Astrocyte (in vitro differentiated cells and primary cell): ENCODE measurements around the gene PHF1. TPM values are rescaled to one million over a fixed set of nuclear protein-coding genes. Genes with fewer than 3 reads are reported as not detected.
A peak's percentile ranks its signal among the peaks of the same experiment; 100 is the strongest.

Source experiments
- DNase-seq: peaks from one replicate; pipeline ENCODE4 v3.0.0-alpha.2; 2010; ENCODE audit warnings: low read depth
- FAIRE-seq: peaks from 2 replicates; lab custom pipeline; 2011; peaks lifted over from hg19 to GRCh38; lab: Jason Lieb, UNC
- H2AFZ ChIP-seq: 2 replicates; pipeline ENCODE4 v1.6.0; 2012; ENCODE audit warnings: low read depth, low read length, inconsistent platforms
- H3K27ac ChIP-seq: 2 replicates; pipeline ENCODE4 v1.5.1; 2011; ENCODE audit warnings: low read depth, low read length, inconsistent platforms
- H3K27me3 ChIP-seq: 2 replicates; pipeline ENCODE4 v1.6.0; 2011; ENCODE audit warnings: low read length, inconsistent platforms; ENCODE audit not compliant: insufficient read depth
- H3K36me3 ChIP-seq: 2 replicates; pipeline ENCODE4 v1.5.1; 2011; ENCODE audit warnings: low read length, inconsistent platforms; ENCODE audit not compliant: insufficient read depth
- H3K4me1 ChIP-seq: 2 replicates; pipeline ENCODE4 v1.5.1; 2011; ENCODE audit warnings: low read length, inconsistent platforms; ENCODE audit not compliant: insufficient read depth
- H3K4me2 ChIP-seq: 2 replicates; pipeline ENCODE4 v1.6.0; 2012; ENCODE audit warnings: low read length, inconsistent platforms
- H3K4me3 ChIP-seq: 2 replicates; pipeline ENCODE4 v1.5.1; 2011; ENCODE audit warnings: low read depth, mild to moderate bottlenecking, low read length, inconsistent platforms; ENCODE audit not compliant: insufficient read depth
- H3K79me2 ChIP-seq: 2 replicates; pipeline ENCODE4 v1.6.0; 2012; ENCODE audit warnings: mild to moderate bottlenecking, low read length, inconsistent platforms; ENCODE audit not compliant: insufficient read depth
- H3K9ac ChIP-seq: 2 replicates; pipeline ENCODE4 v1.6.0; 2012; ENCODE audit warnings: mild to moderate bottlenecking, low read length, inconsistent platforms
- H3K9me3 ChIP-seq: 2 replicates; pipeline ENCODE4 v1.5.1; 2012; ENCODE audit warnings: low read depth, mild to moderate bottlenecking, low read length, inconsistent platforms; ENCODE audit not compliant: insufficient read depth
- H4K20me1 ChIP-seq: 2 replicates; pipeline ENCODE4 v1.6.0; 2012; ENCODE audit warnings: low read length, inconsistent platforms; ENCODE audit not compliant: insufficient read depth
- H3K27ac Mint-ChIP-seq: one replicate; pipeline ENCODE4 v1.8.0; 2021; ENCODE audit warnings: mild to moderate bottlenecking, mixed read lengths; ENCODE audit not compliant: unreplicated experiment
- H3K27me3 Mint-ChIP-seq: one replicate; pipeline ENCODE4 v1.8.0; 2021; ENCODE audit warnings: low read depth, mixed read lengths; ENCODE audit not compliant: unreplicated experiment
- H3K36me3 Mint-ChIP-seq: one replicate; pipeline ENCODE4 v1.8.0; 2021; ENCODE audit warnings: low read depth, mixed read lengths; ENCODE audit not compliant: unreplicated experiment
- H3K4me1 Mint-ChIP-seq: one replicate; pipeline ENCODE4 v1.8.0; 2021; ENCODE audit warnings: low read depth, mixed read lengths; ENCODE audit not compliant: unreplicated experiment
- H3K4me3 Mint-ChIP-seq: one replicate; pipeline ENCODE4 v1.8.0; 2021; ENCODE audit warnings: mild to moderate bottlenecking, moderate library complexity, mixed read lengths; ENCODE audit not compliant: unreplicated experiment
- H3K9me3 Mint-ChIP-seq: one replicate; pipeline ENCODE4 v1.8.0; 2021; ENCODE audit warnings: mild to moderate bottlenecking, mixed read lengths; ENCODE audit not compliant: unreplicated experiment
- EZH2 ChIP-seq: IDR thresholded peaks from 2 replicates; pipeline ENCODE4 v1.6.1; 2012; ENCODE audit warnings: mild to moderate bottlenecking, low read length, inconsistent platforms; ENCODE audit not compliant: insufficient read depth
- microRNA-seq: library from miRNA; unstranded; fragments of <30 nt; microRNA quantifications from one replicate; pipeline ENCODE4 v1.2.0, GENCODE V29; 2020
- total RNA-seq: library from RNA; stranded (reverse); gene quantifications from 2 replicates; pipeline ENCODE4 v1.2.1, GENCODE V29; 2021
- TF ChIP-seq, protein P1 (sequence below): IDR thresholded peaks from 2 replicates; pipeline ENCODE4 v1.5.1; 2011; ENCODE audit warnings: low read depth, mild to moderate bottlenecking, inconsistent platforms, low read length, moderate library complexity; ENCODE audit not compliant: insufficient read depth

The PHF1 gene
- total RNA-seq, 1 donor from 2014 or later = 34.3 TPM

DNA sequence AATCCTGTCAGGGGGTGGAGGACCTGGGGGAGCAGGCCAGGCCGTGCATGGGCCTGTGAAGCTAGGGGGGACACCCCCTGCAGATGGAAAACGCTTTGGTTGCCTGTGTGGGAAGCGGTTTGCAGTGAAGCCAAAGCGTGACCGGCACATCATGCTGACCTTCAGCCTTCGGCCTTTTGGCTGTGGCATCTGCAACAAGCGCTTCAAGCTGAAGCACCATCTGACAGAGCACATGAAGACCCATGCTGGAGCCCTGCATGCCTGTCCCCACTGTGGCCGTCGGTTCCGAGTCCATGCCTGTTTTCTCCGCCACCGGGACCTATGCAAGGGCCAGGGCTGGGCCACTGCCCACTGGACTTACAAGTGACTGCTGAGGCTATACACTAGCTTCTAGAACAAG lies 45.3 kb downstream of the PHF1 start:
- Mint-ChIP-seq H3K36me3 (peaks cover 18% of the 10 kb centered on the region), H3K27me3 (no peaks in the 10 kb centered on the region), H3K4me1 (peaks cover 8% of the 10 kb centered on the region), H3K27ac (no peak overlapping the region), H3K4me3 (peak overlapping the region; percentile 50), H3K9me3 (no peaks in the 10 kb centered on the region)
- H3K4me3 ChIP-seq = no peak overlapping the region
- peaks cover 13% of the 10 kb centered on the region for H4K20me1 ChIP-seq
- FAIRE-seq (no peak), DNase-seq (no peak)
- H3K36me3 ChIP-seq = peaks cover 11% of the 10 kb centered on the region
- H3K9ac ChIP-seq = no peak overlapping the region
- peaks cover 31% of the 10 kb centered on the region for H3K79me2 ChIP-seq
- TF ChIP-seq, protein P1, sequence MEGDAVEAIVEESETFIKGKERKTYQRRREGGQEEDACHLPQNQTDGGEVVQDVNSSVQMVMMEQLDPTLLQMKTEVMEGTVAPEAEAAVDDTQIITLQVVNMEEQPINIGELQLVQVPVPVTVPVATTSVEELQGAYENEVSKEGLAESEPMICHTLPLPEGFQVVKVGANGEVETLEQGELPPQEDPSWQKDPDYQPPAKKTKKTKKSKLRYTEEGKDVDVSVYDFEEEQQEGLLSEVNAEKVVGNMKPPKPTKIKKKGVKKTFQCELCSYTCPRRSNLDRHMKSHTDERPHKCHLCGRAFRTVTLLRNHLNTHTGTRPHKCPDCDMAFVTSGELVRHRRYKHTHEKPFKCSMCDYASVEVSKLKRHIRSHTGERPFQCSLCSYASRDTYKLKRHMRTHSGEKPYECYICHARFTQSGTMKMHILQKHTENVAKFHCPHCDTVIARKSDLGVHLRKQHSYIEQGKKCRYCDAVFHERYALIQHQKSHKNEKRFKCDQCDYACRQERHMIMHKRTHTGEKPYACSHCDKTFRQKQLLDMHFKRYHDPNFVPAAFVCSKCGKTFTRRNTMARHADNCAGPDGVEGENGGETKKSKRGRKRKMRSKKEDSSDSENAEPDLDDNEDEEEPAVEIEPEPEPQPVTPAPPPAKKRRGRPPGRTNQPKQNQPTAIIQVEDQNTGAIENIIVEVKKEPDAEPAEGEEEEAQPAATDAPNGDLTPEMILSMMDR = no peak
- TF ChIP-seq EZH2 = no peak
- no peaks in the 10 kb centered on the region for H3K27me3 ChIP-seq
- no peaks in the 10 kb centered on the region for H3K9me3 ChIP-seq
- peaks cover 8% of the 10 kb centered on the region for H3K4me1 ChIP-seq
- H2AFZ ChIP-seq = no peak overlapping the region
- no peak overlapping the region for H3K4me2 ChIP-seq
- H3K27ac ChIP-seq = no peak overlapping the region

DNA sequence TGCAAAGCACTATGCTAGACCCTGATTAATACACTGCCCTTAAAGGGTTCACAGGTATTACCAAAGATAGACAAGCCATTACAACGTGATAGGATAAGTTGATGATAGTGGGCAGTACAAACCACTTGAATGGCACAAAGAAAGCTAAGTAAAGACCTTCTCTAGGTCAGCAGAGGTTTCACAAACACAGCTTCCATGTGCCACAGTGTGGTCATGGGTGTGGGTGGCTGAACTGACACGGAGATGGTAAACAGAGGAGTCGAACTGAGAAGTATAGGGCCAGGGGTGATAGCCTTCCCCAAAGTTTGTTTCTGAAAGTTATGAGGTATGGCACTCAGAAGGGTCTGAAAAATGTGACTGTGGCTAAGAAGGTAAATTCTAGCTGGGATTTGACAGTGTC lies 47.9 kb downstream of the PHF1 start:
- Histone ChIP-seq H3K27me3 (peaks cover 3% of the 10 kb centered on the region), H3K9ac (no peak overlapping the region), H3K9me3 (no peaks in the 10 kb centered on the region), H3K79me2 (peaks cover 31% of the 10 kb centered on the region), H3K4me1 (peaks cover 8% of the 10 kb centered on the region), H3K36me3 (peaks cover 11% of the 10 kb centered on the region), H3K27ac (no peak overlapping the region), H2AFZ (no peak overlapping the region), H4K20me1 (peaks cover 13% of the 10 kb centered on the region), H3K4me3 (no peak overlapping the region), H3K4me2 (no peak overlapping the region)
- DNase-seq (no peak), FAIRE-seq (no peak)
- Mint-ChIP-seq H3K36me3 (peaks cover 18% of the 10 kb centered on the region), H3K4me3 (peak overlapping the region; percentile 24), H3K9me3 (no peaks in the 10 kb centered on the region), H3K4me1 (peaks cover 6% of the 10 kb centered on the region), H3K27me3 (peaks cover 8% of the 10 kb centered on the region), H3K27ac (no peak overlapping the region)
- no peak for TF ChIP-seq EZH2
- TF ChIP-seq, protein P1 = no peak

DNA sequence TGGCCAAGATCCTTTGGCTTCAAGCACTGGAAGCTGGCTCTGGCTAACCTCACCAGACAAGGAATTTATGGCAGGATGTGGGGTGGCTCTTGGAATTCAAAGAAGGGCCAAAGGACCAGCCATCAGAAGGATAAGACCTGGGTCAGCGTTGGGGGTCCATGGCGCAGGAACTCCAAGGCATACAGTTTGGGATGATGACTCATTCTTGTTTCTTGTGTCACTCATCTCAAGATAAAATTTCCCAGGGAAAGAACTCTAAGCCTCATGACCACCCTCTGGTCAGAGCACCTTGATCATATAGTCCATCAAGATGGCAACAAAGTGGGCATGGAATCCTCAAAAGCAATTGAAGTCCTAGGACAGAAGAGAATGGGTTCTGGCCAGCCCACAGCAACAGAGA lies 48.4 kb downstream of the PHF1 start:
- Histone ChIP-seq H3K79me2 (peaks cover 27% of the 10 kb centered on the region), H4K20me1 (peaks cover 13% of the 10 kb centered on the region), H3K4me1 (peaks cover 8% of the 10 kb centered on the region), H3K9me3 (no peaks in the 10 kb centered on the region), H3K36me3 (peaks cover 11% of the 10 kb centered on the region), H3K27ac (no peak overlapping the region), H2AFZ (no peak overlapping the region), H3K27me3 (peaks cover 3% of the 10 kb centered on the region), H3K9ac (no peak overlapping the region), H3K4me3 (no peak overlapping the region), H3K4me2 (no peak overlapping the region)
- TF ChIP-seq, protein P1 = no peak
- Mint-ChIP-seq H3K9me3 (no peaks in the 10 kb centered on the region), H3K36me3 (peaks cover 18% of the 10 kb centered on the region), H3K27ac (no peak overlapping the region), H3K27me3 (peaks cover 8% of the 10 kb centered on the region), H3K4me1 (peaks cover 5% of the 10 kb centered on the region), H3K4me3 (no peak overlapping the region)
- FAIRE-seq (no peak), DNase-seq (no peak)

Small RNA genes within 50 kb of the gene (microRNA-seq; reads per million reads assigned to microRNA genes)
- gene MIR5004 = 1.9 reads per million

Other genes with a start within 250 kb of the PHF1 start
- gene COL11A2, start 218.5 kb upstream of the PHF1 start, total RNA-seq = 1.3 and 2.2 TPM in 2 replicates
- 34.0 and 39.4 TPM in 2 replicates for gene RXRB, start 210.3 kb upstream of the PHF1 start, total RNA-seq
- gene SLC39A7, start 210.1 kb upstream of the PHF1 start, total RNA-seq = 150 and 164 TPM in 2 replicates
- gene HSD17B8, start 206.4 kb upstream of the PHF1 start, total RNA-seq = 2.1 and 2.6 TPM in 2 replicates
- gene RING1, start 202.5 kb upstream of the PHF1 start, total RNA-seq = 30.8 and 31.1 TPM in 2 replicates
- gene VPS52, start 139.1 kb upstream of the PHF1 start, total RNA-seq = 29.9 and 30.6 TPM in 2 replicates
- 1,911 and 2,061 TPM in 2 replicates for gene RPS18, start 138.9 kb upstream of the PHF1 start, total RNA-seq
- 1.5 and 1.8 TPM in 2 replicates for gene B3GALT4, start 133.9 kb upstream of the PHF1 start, total RNA-seq
- 59.7 and 63.7 TPM in 2 replicates for gene WDR46, start 121.8 kb upstream of the PHF1 start, total RNA-seq
- gene PFDN6, start 121.4 kb upstream of the PHF1 start, total RNA-seq = 54.8 and 56.7 TPM in 2 replicates
- gene RGL2, start 112.1 kb upstream of the PHF1 start, total RNA-seq = 36.5 and 38.9 TPM in 2 replicates
- 128 and 152 TPM in 2 replicates for gene TAPBP, start 96.9 kb upstream of the PHF1 start, total RNA-seq
- 13.1 and 17.3 TPM in 2 replicates for gene ZBTB22, start 93.3 kb upstream of the PHF1 start, total RNA-seq
- gene DAXX, start 88.1 kb upstream of the PHF1 start, total RNA-seq = 28.6 and 32.0 TPM in 2 replicates
- 2.9 and 4.2 TPM in 2 replicates for gene KIFC1, start 19.2 kb upstream of the PHF1 start, total RNA-seq
- gene CUTA, start 7.1 kb downstream of the PHF1 start, total RNA-seq = 232 and 256 TPM in 2 replicates
- gene SYNGAP1, start 9.1 kb downstream of the PHF1 start, total RNA-seq = 34.5 and 36.1 TPM in 2 replicates
- gene ZBTB9, start 43.6 kb downstream of the PHF1 start, total RNA-seq = 9.8 and 10.4 TPM in 2 replicates
- 49.4 and 54.8 TPM in 2 replicates for gene BAK1, start 169.3 kb downstream of the PHF1 start, total RNA-seq
- 17.7 and 21.3 TPM in 2 replicates for gene ITPR3, start 210.3 kb downstream of the PHF1 start, total RNA-seq